Measurements from ENCODE around the gene NRP1. TPM values are rescaled to one million over a fixed set of nuclear protein-coding genes. Genes with fewer than 3 reads are reported as not detected.

NRP1 gene
- total and polyA plus RNA-seq, 4 donors: 18.5 to 188 (median 71.7) TPM

- 79 to 83% methylated on average over 8 of the region's 8 CpGs for WGBS, 2 donors
- H3K27me3 ChIP-seq (ENCODE audit: control insufficient read depth in 3 of 3, insufficient read depth in 3 of 3, low read length in 2 of 3): no peaks in the 10 kb centered on the region
- H3K9me3 ChIP-seq (ENCODE audit: control insufficient read depth in 4 of 4, insufficient read depth in 3 of 4, low read length in 3 of 4): no peaks in the 10 kb centered on the region
- no peak for TF ChIP-seq CTCF (IDR thresholded peaks at IDR 0.05; ENCODE audit: control extremely low read depth, extremely low read depth)
- H3K4me3 ChIP-seq: no peak overlapping the region
- H3K9ac ChIP-seq (ENCODE audit: insufficient read depth in 1 of 2, low read length in 2 of 2): no peak overlapping the region
- no peak for ATAC-seq (ENCODE audit: insufficient read depth, low FRiP score)
- no peak for DNase-seq
- no peak overlapping the region for H3K27ac ChIP-seq (ENCODE audit: low read depth in 1 of 2, low read length in 1 of 2)
- no peaks in the 10 kb centered on the region for H3K36me3 ChIP-seq (ENCODE audit: control insufficient read depth in 4 of 4, insufficient read depth in 4 of 4, low read length in 4 of 4)
- H3K4me1 ChIP-seq (ENCODE audit: control insufficient read depth in 5 of 5, insufficient read depth in 5 of 5, low read length in 5 of 5): peaks cover 0 to 7% (median 0%) of the 10 kb centered on the region in 5 donors
Measured at GRCh38 chr10:33353334-33353733, 18.9 kb upstream of the NRP1 start.

- no peak for DNase-seq
- H3K9me3 ChIP-seq (ENCODE audit: control insufficient read depth in 4 of 4, insufficient read depth in 3 of 4, low read length in 3 of 4): no peaks in the 10 kb centered on the region
- H3K27me3 ChIP-seq (ENCODE audit: control insufficient read depth in 3 of 3, insufficient read depth in 3 of 3, low read length in 2 of 3): no peaks in the 10 kb centered on the region
- no peak overlapping the region for H3K9ac ChIP-seq (ENCODE audit: insufficient read depth in 1 of 2, low read length in 2 of 2)
- 89 to 93% methylated on average over 3 of the region's 3 CpGs for WGBS, 2 donors
- no peak for ATAC-seq (ENCODE audit: insufficient read depth, low FRiP score)
- H3K27ac ChIP-seq (ENCODE audit: low read depth in 1 of 2, low read length in 1 of 2): no peak overlapping the region
- TF ChIP-seq CTCF (IDR thresholded peaks at IDR 0.05; ENCODE audit: control extremely low read depth, extremely low read depth): no peak
- no peak overlapping the region for H3K4me3 ChIP-seq
- peaks cover 0 to 7% (median 0%) of the 10 kb centered on the region in 5 donors for H3K4me1 ChIP-seq (ENCODE audit: control insufficient read depth in 5 of 5, insufficient read depth in 5 of 5, low read length in 5 of 5)
- H3K36me3 ChIP-seq (ENCODE audit: control insufficient read depth in 4 of 4, insufficient read depth in 4 of 4, low read length in 4 of 4): no peaks in the 10 kb centered on the region
Measured at GRCh38 chr10:33352615-33353014, 18.1 kb upstream of the NRP1 start.

- Histone ChIP-seq H3K36me3 (ENCODE audit: control insufficient read depth in 4 of 4, insufficient read depth in 4 of 4, low read length in 4 of 4) (no peaks in the 10 kb centered on the region), H3K27me3 (ENCODE audit: control insufficient read depth in 3 of 3, insufficient read depth in 3 of 3, low read length in 2 of 3) (no peaks in the 10 kb centered on the region), H3K27ac (ENCODE audit: low read depth in 1 of 2, low read length in 1 of 2) (no peak overlapping the region), H3K4me1 (ENCODE audit: control insufficient read depth in 5 of 5, insufficient read depth in 5 of 5, low read length in 5 of 5) (peaks cover 0 to 7% (median 0%) of the 10 kb centered on the region in 5 donors), H3K9ac (ENCODE audit: insufficient read depth in 1 of 2, low read length in 2 of 2) (no peak overlapping the region), H3K9me3 (ENCODE audit: control insufficient read depth in 4 of 4, insufficient read depth in 3 of 4, low read length in 3 of 4) (no peaks in the 10 kb centered on the region), H3K4me3 (no peak overlapping the region)
- 58 to 76% methylated on average over 3 of the region's 3 CpGs for WGBS, 2 donors
- peak in 1 of 3 donors; percentile 17 for DNase-seq
- no peak for ATAC-seq (ENCODE audit: insufficient read depth, low FRiP score)
- no peak for TF ChIP-seq CTCF (IDR thresholded peaks at IDR 0.05; ENCODE audit: control extremely low read depth, extremely low read depth)
Measured at GRCh38 chr10:33352175-33352574, 17.7 kb upstream of the NRP1 start.

GRCh38 chr10:33350041-33350440 lies 15.6 kb upstream of the NRP1 start:
- no peak for DNase-seq
- H3K9ac ChIP-seq (ENCODE audit: insufficient read depth in 1 of 2, low read length in 2 of 2): no peak overlapping the region
- no peak for ATAC-seq (ENCODE audit: insufficient read depth, low FRiP score)
- no peaks in the 10 kb centered on the region for H3K36me3 ChIP-seq (ENCODE audit: control insufficient read depth in 4 of 4, insufficient read depth in 4 of 4, low read length in 4 of 4)
- H3K4me1 ChIP-seq (ENCODE audit: control insufficient read depth in 5 of 5, insufficient read depth in 5 of 5, low read length in 5 of 5): peaks cover 0 to 10% (median 0%) of the 10 kb centered on the region in 5 donors
- no peak overlapping the region for H3K4me3 ChIP-seq
- H3K27me3 ChIP-seq (ENCODE audit: control insufficient read depth in 3 of 3, insufficient read depth in 3 of 3, low read length in 2 of 3): no peaks in the 10 kb centered on the region
- H3K27ac ChIP-seq (ENCODE audit: low read depth in 1 of 2, low read length in 1 of 2): no peak overlapping the region
- no peak for TF ChIP-seq CTCF (IDR thresholded peaks at IDR 0.05; ENCODE audit: control extremely low read depth, extremely low read depth)
- H3K9me3 ChIP-seq (ENCODE audit: control insufficient read depth in 4 of 4, insufficient read depth in 3 of 4, low read length in 3 of 4): no peaks in the 10 kb centered on the region
- 88 to 89% methylated on average over 2 of the region's 2 CpGs for WGBS, 2 donors

All from lung (tissue), 12 donors.